Esophagus squamous epithelium (tissue), 5 donors: Measurements from ENCODE around the gene ANO8. TPM values are rescaled to one million over a fixed set of nuclear protein-coding genes. Genes with fewer than 3 reads are reported as not detected.

ENCODE experiments used
- DNase-seq: peaks from one replicate; lab custom pipeline; 2025; lab: John Stamatoyannopoulos, UW
- H3K27ac ChIP-seq, 4 donors: fragments of 200-600 bp; sonication (generic); one replicate each; pipeline ENCODE4 v1.5.1; 2016 to 2019; ENCODE audit warnings: mild to moderate bottlenecking in 1 of 4
- H3K27me3 ChIP-seq, 4 donors: fragments of 200-600 bp; sonication (generic); 1 replicate in 3 of 4; 2 replicates in 1 of 4; pipeline versions ENCODE4 v1.5.1 to v1.6.0; 2017 to 2021; ENCODE audit warnings: antibody characterized with exemption in 1 of 4
- H3K36me3 ChIP-seq, 3 donors: fragments of 200-600 bp; sonication (generic); one replicate each; pipeline ENCODE4 v1.5.1; 2016 to 2019
- H3K4me1 ChIP-seq, 3 donors: fragments of 200-600 bp; sonication (generic); one replicate each; pipeline ENCODE4 v1.5.1; 2017 to 2019
- H3K4me3 ChIP-seq, 4 donors: fragments of 200-600 bp; sonication (generic); 1 replicate in 3 of 4; 2 replicates in 1 of 4; pipeline ENCODE4 v1.5.1; 2016 to 2019; ENCODE audit warnings: mild to moderate bottlenecking in 2 of 4, moderate library complexity in 1 of 4
- H3K9me3 ChIP-seq, 3 donors: fragments of 200-600 bp; sonication (generic); one replicate each; pipeline ENCODE4 v1.5.1; 2016 to 2019
- POLR2A ChIP-seq, 4 donors: fragments of 450-650 bp; IDR thresholded peaks; one replicate each; pipeline ENCODE4 v1.6.1; 2017; ENCODE audit warnings: antibody characterized with exemption in 4 of 4, mild to moderate bottlenecking in 4 of 4, moderate library complexity in 3 of 4
- WGBS, 2 donors: methylation state at CpG; one replicate each; pipeline ENCODE4 v1.1.5; 2018; 5-methylcytosine and 5-hydroxymethylcytosine counted together
- intact Hi-C: fragments of 100-400 bp; cut with DNase I; formaldehyde crosslinking; loops from one replicate; pipeline ENCODE4 v1.15.0; 2022
- total RNA-seq, 4 donors: library from RNA; depleted of rRNA; stranded (reverse); fragments of >200 nt; gene quantifications; one replicate each; pipeline ENCODE4 v1.1.0, GENCODE V29; 2016
- TF ChIP-seq, protein P1 (sequence below), 6 experiments: fragments of 450-650 bp in 4 of 6; fragments of 200-600 bp in 2 of 6; sonication (generic) in 2 of 6; IDR thresholded peaks; one replicate each; pipeline ENCODE4 v1.5.1; 2016 to 2019; ENCODE audit warnings: antibody characterized with exemption in 6 of 6, mild to moderate bottlenecking in 4 of 6, moderate library complexity in 4 of 6
- donor health status: DM: yes; HTN: yes; CAD: no.

The ANO8 gene
- total RNA-seq, 4 donors from 2014 or later, result 3.8 to 19.1 (median 6.5) TPM

DNA sequence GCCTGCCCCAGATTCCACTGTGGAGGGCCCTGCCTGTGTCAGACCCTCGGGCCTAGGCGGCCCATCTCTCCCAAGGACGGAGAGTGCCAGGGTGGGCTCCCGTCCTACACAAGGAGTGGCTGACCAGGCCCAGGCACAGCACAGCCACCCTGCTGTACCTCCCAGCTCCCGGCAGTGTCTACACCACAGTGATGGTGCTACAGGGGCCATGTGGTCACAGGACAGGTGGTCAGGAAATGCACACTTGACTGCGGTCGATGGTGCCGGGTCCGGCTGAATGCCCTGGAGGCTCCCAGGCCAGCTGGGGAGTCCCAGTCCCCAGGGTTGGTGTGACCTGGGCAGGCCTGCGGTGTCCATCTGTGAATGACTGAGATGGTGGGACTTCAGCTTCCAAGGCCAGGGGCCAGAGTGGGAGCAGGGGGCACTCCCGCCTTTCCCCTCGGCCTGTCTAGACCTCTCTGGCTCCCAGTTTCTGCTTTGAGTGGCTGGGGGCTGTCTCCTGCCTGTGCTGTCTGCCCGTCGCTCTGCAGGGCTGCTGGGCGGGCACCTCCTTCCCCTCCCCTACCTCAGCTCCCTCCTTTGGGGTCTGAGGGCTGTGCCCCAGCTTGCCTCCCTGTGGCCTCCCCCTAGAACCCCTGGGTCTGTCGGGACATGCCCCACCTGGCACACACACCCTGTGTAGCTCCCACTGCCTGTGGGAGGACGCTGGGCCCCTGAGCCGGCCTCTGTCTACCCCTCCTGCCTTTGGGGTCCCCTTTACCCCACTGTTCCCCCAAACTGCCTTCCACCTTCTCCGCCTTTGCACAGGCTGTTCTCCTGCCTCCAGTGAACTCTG lies 12.8 kb downstream of the ANO8 start:
- H3K9me3 ChIP-seq, result no peaks in the 10 kb centered on the region
- peaks cover 5 to 46% (median 9%) of the 10 kb centered on the region in 3 donors for H3K4me1 ChIP-seq
- WGBS, 2 donors, result 74 to 79% methylated on average over 8 to 12 of the region's 19 CpGs
- peaks cover 15 to 70% (median 20%) of the 10 kb centered on the region in 3 donors for H3K36me3 ChIP-seq
- TF ChIP-seq, protein P1, sequence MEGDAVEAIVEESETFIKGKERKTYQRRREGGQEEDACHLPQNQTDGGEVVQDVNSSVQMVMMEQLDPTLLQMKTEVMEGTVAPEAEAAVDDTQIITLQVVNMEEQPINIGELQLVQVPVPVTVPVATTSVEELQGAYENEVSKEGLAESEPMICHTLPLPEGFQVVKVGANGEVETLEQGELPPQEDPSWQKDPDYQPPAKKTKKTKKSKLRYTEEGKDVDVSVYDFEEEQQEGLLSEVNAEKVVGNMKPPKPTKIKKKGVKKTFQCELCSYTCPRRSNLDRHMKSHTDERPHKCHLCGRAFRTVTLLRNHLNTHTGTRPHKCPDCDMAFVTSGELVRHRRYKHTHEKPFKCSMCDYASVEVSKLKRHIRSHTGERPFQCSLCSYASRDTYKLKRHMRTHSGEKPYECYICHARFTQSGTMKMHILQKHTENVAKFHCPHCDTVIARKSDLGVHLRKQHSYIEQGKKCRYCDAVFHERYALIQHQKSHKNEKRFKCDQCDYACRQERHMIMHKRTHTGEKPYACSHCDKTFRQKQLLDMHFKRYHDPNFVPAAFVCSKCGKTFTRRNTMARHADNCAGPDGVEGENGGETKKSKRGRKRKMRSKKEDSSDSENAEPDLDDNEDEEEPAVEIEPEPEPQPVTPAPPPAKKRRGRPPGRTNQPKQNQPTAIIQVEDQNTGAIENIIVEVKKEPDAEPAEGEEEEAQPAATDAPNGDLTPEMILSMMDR (IDR thresholded peaks at IDR 0.05), result no peak
- no peak for TF ChIP-seq POLR2A (IDR thresholded peaks at IDR 0.05)
- no peak overlapping the region for H3K27ac ChIP-seq
- DNase-seq, result no peak
- intact Hi-C loops, result no loop called here
- no peaks in the 10 kb centered on the region for H3K27me3 ChIP-seq
- H3K4me3 ChIP-seq, result no peak overlapping the region

DNA sequence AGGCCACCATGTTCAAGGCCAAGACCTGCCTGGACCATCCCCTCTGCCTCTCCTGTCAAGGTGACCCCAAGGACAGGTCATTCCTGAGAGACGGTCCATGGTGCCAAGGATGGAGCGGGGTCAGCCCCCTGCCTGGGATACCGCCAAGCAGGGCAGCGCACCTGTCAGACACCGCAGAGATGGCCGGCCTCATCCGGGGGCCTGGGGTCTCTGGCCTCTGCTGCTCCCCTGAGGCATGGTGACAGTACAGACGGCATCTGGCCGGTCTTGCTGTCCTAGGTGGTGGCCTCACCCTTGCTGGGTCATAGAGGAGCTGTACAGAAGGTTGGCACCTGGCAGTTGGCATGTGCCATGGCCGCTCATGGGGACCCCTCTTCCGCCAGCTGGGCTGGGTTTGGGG lies 14.2 kb downstream of the ANO8 start:
- intact Hi-C loops, result no loop called here
- Histone ChIP-seq H3K27ac (no peak overlapping the region), H3K4me3 (no peak overlapping the region), H3K4me1 (peaks cover 3 to 31% (median 5%) of the 10 kb centered on the region in 3 donors), H3K36me3 (peaks cover 15 to 85% (median 28%) of the 10 kb centered on the region in 3 donors), H3K9me3 (no peaks in the 10 kb centered on the region), H3K27me3 (no peaks in the 10 kb centered on the region)
- no peak for TF ChIP-seq POLR2A (IDR thresholded peaks at IDR 0.05)
- TF ChIP-seq, protein P1 (IDR thresholded peaks at IDR 0.05), result no peak
- WGBS, 2 donors, result 65 to 97% methylated on average over 4 to 10 of the region's 11 CpGs
- no peak for DNase-seq

DNA sequence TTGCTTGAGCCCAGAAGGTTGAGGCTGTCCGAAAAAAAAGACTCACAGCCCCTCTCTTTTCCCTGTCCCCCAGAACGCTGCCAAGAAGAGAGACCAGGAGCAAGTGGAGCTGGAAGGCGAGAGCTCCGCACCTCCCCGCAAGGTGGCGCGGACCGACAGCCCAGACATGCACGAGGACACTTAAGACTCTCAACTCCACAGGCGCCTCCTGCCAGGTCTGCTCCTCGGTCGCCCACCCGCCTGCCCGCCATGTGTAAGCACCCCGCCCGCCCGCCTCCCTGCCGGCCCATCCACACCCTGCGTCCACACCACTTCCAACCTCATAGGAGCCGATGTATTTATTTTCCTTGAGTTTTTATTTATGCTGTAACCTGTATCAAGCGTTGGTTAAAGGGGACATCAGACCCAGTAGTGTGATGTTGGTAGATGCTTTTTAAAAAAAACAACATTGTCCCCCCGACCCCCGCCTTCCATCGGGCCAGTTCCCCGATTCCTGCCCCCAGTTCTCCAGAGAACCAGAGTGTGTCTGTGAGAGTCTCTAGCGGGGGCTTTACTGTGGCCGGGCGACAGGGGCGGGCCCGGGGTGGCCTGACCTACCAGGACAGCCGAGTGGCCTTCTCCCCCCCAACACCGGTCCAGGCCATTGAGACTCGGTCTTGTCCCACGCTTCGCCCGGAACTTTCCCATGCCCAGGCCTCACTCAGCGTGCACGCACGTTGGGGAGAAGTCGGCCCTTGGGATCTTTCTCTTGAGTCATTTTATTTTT lies 15.0 kb downstream of the ANO8 start:
- peaks cover 3 to 23% (median 5%) of the 10 kb centered on the region in 3 donors for H3K4me1 ChIP-seq
- WGBS, 2 donors, result 88 to 93% methylated on average over 26 to 40 of the region's 40 CpGs
- peaks cover 17 to 82% (median 30%) of the 10 kb centered on the region in 3 donors for H3K36me3 ChIP-seq
- H3K27me3 ChIP-seq, result no peaks in the 10 kb centered on the region
- H3K9me3 ChIP-seq, result no peaks in the 10 kb centered on the region
- no peak overlapping the region for H3K27ac ChIP-seq
- intact Hi-C loops, result no loop called here
- no peak overlapping the region for H3K4me3 ChIP-seq
- TF ChIP-seq, protein P1 (IDR thresholded peaks at IDR 0.05), result no peak
- no peak for TF ChIP-seq POLR2A (IDR thresholded peaks at IDR 0.05)
- DNase-seq, result no peak

DNA sequence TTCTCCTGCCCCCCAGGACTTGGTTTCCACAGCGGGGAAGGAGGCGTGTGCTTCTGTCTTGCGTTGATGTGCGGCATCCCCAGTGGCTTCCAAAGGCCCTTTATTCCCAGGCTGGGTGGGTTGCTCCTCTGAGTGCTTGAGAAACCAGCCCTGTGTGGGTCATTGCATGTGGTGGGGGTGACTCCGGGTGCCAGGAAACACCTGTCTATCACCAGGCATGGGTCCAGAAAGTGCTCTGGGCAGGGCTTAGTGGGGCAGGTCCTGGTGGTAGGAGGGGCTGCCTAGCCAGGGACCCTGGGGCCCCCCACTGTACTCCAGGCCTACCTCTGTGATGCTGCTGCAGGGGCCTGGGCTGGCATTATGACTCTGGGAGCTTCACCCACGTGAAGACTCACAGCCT lies 15.7 kb downstream of the ANO8 start:
- H3K4me3 ChIP-seq, result no peak overlapping the region
- no peaks in the 10 kb centered on the region for H3K9me3 ChIP-seq
- peaks cover 24 to 83% (median 37%) of the 10 kb centered on the region in 3 donors for H3K36me3 ChIP-seq
- intact Hi-C loops, result no loop called here
- H3K4me1 ChIP-seq, result peaks cover under 1 to 17% (median 5%) of the 10 kb centered on the region in 3 donors
- no peaks in the 10 kb centered on the region for H3K27me3 ChIP-seq
- TF ChIP-seq POLR2A (IDR thresholded peaks at IDR 0.05), result no peak
- H3K27ac ChIP-seq, result no peak overlapping the region
- 92% methylated on average over 2 of the region's 6 CpGs; no CpG with 5 or more reads in 1 of the 2 donors for WGBS, 2 donors
- DNase-seq, result no peak

DNA sequence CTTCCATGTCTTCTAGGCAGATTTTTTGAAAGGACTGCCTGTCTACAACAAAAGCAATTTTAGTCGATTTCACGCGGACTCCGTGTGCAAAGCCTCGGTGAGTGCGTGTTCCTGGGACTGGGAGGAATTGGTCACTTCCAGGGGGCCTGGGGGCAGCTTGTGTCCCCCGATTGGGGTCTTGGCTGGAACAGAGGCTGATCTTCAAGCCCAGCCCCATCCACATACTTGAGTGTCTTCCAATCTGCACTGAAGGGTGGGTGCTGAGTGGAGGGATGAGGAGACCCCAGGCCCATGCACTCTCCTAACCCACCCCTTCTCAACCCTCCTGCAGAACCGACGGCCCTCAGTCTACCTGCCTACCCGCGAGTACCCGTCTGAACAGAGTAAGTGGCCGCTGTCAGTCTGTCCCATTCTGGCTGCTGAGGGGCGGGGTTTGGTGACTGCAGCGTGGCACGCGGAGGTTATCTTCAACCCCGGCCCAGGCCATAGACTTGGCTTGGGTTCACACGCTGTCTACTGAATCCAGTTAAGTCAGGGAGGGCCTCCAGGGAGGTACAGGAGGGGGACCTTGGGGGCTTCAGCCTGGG lies 20.6 kb downstream of the ANO8 start:
- Histone ChIP-seq H3K36me3 (peaks cover 11 to 66% (median 27%) of the 10 kb centered on the region in 3 donors), H3K4me1 (peaks cover 20 to 37% (median 25%) of the 10 kb centered on the region in 3 donors)
- no peak for DNase-seq

More for the DNA sequence above, 20.6 kb downstream of the ANO8 start:
- H3K27ac ChIP-seq, result no peak overlapping the region
- H3K9me3 ChIP-seq, result no peaks in the 10 kb centered on the region
- WGBS, 2 donors, result 92 to 93% methylated on average over 3 to 11 of the region's 19 CpGs
- H3K4me3 ChIP-seq, result no peak overlapping the region
- H3K27me3 ChIP-seq, result no peaks in the 10 kb centered on the region
- intact Hi-C loops, result no loop called here
- TF ChIP-seq POLR2A (IDR thresholded peaks at IDR 0.05), result no peak
- TF ChIP-seq, protein P1 (IDR thresholded peaks at IDR 0.05), result no peak
